ENCODE results near the gene ASIP. TPM values are rescaled to one million over a fixed set of nuclear protein-coding genes. Genes with fewer than 3 reads are reported as not detected.
"Not testable (repeated sequence)": the region's sequence is repeated elsewhere in the genome, so short reads cannot be mapped to it uniquely, and the experiment has no call there.

Gene ASIP
- total RNA-seq, 1 donor from 2014 or later = not detected

- Mint-ChIP-seq H3K36me3 (ENCODE audit: low read depth) (no peaks in the 10 kb centered on the region), H3K9me3 (peaks cover 3% of the 10 kb centered on the region), H3K4me1 (peaks cover 25% of the 10 kb centered on the region), H3K27ac (ENCODE audit: unreplicated experiment) (no peak overlapping the region), H3K27me3 (ENCODE audit: low read depth) (peaks cover 17% of the 10 kb centered on the region), H3K4me3 (no peak overlapping the region)
- TF ChIP-seq, protein P1, sequence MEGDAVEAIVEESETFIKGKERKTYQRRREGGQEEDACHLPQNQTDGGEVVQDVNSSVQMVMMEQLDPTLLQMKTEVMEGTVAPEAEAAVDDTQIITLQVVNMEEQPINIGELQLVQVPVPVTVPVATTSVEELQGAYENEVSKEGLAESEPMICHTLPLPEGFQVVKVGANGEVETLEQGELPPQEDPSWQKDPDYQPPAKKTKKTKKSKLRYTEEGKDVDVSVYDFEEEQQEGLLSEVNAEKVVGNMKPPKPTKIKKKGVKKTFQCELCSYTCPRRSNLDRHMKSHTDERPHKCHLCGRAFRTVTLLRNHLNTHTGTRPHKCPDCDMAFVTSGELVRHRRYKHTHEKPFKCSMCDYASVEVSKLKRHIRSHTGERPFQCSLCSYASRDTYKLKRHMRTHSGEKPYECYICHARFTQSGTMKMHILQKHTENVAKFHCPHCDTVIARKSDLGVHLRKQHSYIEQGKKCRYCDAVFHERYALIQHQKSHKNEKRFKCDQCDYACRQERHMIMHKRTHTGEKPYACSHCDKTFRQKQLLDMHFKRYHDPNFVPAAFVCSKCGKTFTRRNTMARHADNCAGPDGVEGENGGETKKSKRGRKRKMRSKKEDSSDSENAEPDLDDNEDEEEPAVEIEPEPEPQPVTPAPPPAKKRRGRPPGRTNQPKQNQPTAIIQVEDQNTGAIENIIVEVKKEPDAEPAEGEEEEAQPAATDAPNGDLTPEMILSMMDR (conservative IDR thresholded peaks at IDR 0.05) = no peak
- no peak for DNase-seq (ENCODE audit: low read depth, low spot score)
Measured at GRCh38 chr20:34216382-34216742, 24.9 kb upstream of the ASIP start.

- TF ChIP-seq, protein P1 (conservative IDR thresholded peaks at IDR 0.05) = no peak
- H3K4me3 Mint-ChIP-seq = no peak overlapping the region
- DNase-seq (ENCODE audit: low read depth, low spot score) = no peak
- peaks cover 3% of the 10 kb centered on the region for H3K9me3 Mint-ChIP-seq
- H3K36me3 Mint-ChIP-seq (ENCODE audit: low read depth) = no peaks in the 10 kb centered on the region
- peaks cover 25% of the 10 kb centered on the region for H3K4me1 Mint-ChIP-seq
- H3K27ac Mint-ChIP-seq (ENCODE audit: unreplicated experiment) = no peak overlapping the region
- H3K27me3 Mint-ChIP-seq (ENCODE audit: low read depth) = peaks cover 17% of the 10 kb centered on the region
Measured at GRCh38 chr20:34220561-34220960, 20.7 kb upstream of the ASIP start.

GRCh38 chr20:34222208-34222607 lies 19.0 kb upstream of the ASIP start:
- H3K27me3 Mint-ChIP-seq (ENCODE audit: low read depth) = peaks cover 10% of the 10 kb centered on the region
- peaks cover 7% of the 10 kb centered on the region for H3K9me3 Mint-ChIP-seq
- H3K36me3 Mint-ChIP-seq (ENCODE audit: low read depth) = no peaks in the 10 kb centered on the region
- TF ChIP-seq, protein P1 (conservative IDR thresholded peaks at IDR 0.05) = no peak
- H3K4me3 Mint-ChIP-seq = no peak overlapping the region
- DNase-seq (ENCODE audit: low read depth, low spot score) = no peak
- no peak overlapping the region for H3K27ac Mint-ChIP-seq (ENCODE audit: unreplicated experiment)
- peaks cover 13% of the 10 kb centered on the region for H3K4me1 Mint-ChIP-seq

DNA sequence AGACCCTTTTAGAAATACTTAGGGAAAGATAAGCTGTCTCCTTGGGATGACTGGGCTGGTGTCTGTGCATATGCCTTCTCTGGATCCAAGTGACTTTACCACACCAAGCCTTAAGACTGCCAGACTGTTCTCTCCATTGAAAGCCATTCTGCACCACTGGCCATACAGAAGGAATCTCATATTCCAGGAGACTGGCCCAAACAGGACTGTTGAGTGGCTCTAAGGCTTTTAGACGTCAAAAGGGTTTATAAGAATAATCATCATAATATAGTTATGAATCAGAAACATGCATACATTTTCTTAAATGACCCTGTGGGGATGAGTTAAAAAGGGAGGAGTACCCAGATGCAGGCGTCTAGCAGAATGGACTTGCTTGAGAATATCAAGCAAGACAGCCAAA lies 17.0 kb upstream of the ASIP start:
- not testable (repeated sequence) for H3K27ac Mint-ChIP-seq (ENCODE audit: unreplicated experiment); H3K36me3 Mint-ChIP-seq (ENCODE audit: low read depth); H3K4me3 Mint-ChIP-seq; DNase-seq (ENCODE audit: low read depth, low spot score); H3K27me3 Mint-ChIP-seq (ENCODE audit: low read depth)
- H3K4me1 Mint-ChIP-seq = peaks cover 13% of the 10 kb centered on the region
- peaks cover 10% of the 10 kb centered on the region for H3K9me3 Mint-ChIP-seq

DNA sequence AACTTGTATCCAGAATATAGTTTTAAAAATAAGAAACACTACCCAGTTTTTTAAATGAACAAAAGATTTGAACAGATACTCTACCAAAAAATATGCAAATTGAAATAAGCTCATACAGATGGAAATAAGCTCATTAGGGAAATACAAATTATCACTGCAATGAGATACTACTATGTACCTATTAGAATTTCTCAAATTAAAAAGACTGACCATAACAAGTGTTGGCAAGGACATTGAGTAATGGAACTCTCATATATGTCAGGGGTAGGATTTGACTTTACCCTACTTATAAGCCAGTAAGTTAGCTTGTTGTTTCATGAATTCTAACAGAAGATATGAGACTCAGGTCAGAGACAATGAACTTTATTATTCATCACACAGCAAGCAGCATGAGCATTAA lies 9.6 kb upstream of the ASIP start:
- Mint-ChIP-seq H3K9me3 (peaks cover 20% of the 10 kb centered on the region), H3K27me3 (ENCODE audit: low read depth) (no peaks in the 10 kb centered on the region), H3K27ac (ENCODE audit: unreplicated experiment) (no peak overlapping the region), H3K4me3 (no peak overlapping the region), H3K4me1 (no peaks in the 10 kb centered on the region), H3K36me3 (ENCODE audit: low read depth) (no peaks in the 10 kb centered on the region)
- no peak for DNase-seq (ENCODE audit: low read depth, low spot score)
- TF ChIP-seq, protein P1 (conservative IDR thresholded peaks at IDR 0.05) = no peak

- H3K36me3 Mint-ChIP-seq (ENCODE audit: low read depth) = peaks cover 4% of the 10 kb centered on the region
- peaks cover 2% of the 10 kb centered on the region for H3K27me3 Mint-ChIP-seq (ENCODE audit: low read depth)
- H3K27ac Mint-ChIP-seq (ENCODE audit: unreplicated experiment) = no peak overlapping the region
- H3K4me1 Mint-ChIP-seq = no peaks in the 10 kb centered on the region
- DNase-seq (ENCODE audit: low read depth, low spot score) = no peak
- H3K4me3 Mint-ChIP-seq = no peak overlapping the region
- TF ChIP-seq, protein P1 (conservative IDR thresholded peaks at IDR 0.05) = no peak
- H3K9me3 Mint-ChIP-seq = peaks cover 19% of the 10 kb centered on the region
Measured at GRCh38 chr20:34232494-34233087, 8.6 kb upstream of the ASIP start.
